GM18517 (cell line): Measurements from ENCODE around the gene DUSP16.
A peak's percentile ranks its signal among the peaks of the same experiment; 100 is the strongest.
"Not testable (repeated sequence)": the region's sequence is repeated elsewhere in the genome, so short reads cannot be mapped to it uniquely, and the experiment has no call there.

Source experiments
- ATAC-seq: cut with Tn5 transposase; IDR thresholded peaks from one replicate; pipeline ENCODE4 v1.9.1; 2021; ENCODE audit warnings: mild to moderate bottlenecking, moderate library complexity; ENCODE audit not compliant: unreplicated experiment

The DUSP16 gene

DNA sequence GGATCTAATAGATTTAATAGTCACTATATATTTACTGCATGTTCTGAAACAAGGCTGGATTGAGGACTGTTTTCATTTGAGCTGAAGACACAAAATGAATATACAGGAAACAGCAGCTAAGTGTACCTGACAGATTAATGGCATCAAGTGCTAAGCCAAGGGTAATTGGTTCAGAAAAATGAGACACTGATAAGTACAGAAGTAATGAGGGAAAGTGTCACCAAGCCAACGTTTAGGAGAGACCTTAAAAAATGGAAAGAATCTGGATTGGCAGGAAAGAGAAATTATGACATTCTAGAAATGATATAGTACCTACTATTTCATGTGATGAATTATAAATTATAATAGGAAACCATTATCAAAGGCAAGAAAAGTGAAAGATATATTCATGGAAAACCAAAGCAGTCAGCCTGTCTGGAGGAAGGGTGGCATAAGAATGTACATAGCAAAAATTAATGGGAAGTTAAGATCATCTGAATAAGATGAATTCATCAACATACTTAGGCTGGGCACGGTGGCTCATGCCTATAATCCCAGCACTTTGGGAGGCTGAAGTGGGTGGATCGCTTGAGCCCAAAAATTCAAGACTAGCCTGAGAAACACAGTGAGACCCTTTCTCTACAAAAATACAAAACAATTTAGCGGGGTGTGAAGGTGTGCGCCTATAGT lies 21.0 kb upstream of the DUSP16 start:
- no peak for ATAC-seq

DNA sequence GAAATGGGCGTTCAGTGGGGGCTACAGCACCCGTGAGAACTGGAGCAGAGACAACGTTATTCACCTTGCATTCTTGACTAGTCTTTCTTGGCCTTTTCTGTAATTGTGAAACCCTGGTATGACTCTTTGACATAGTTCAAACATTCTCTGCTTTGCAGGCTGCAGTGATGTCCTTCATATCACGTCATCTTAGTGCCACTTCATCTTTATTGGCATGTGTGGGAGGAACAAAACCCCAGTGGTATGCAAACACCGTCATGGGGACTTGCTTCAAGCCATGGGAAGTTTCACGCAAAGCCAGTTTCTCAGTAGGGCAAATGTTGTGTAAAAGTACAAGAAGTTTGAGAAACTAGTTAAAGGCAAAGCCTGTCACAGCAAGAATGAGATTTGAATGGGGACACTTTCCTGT lies 20.2 kb upstream of the DUSP16 start:
- ATAC-seq = peak; percentile 95

- peak; percentile 28 for ATAC-seq
These were observed 19.7 kb upstream of the DUSP16 start for GRCh38 chr12:12582193-12582881.

- ATAC-seq = not testable (repeated sequence)
These were observed 18.1 kb upstream of the DUSP16 start for GRCh38 chr12:12580716-12581115.

DNA sequence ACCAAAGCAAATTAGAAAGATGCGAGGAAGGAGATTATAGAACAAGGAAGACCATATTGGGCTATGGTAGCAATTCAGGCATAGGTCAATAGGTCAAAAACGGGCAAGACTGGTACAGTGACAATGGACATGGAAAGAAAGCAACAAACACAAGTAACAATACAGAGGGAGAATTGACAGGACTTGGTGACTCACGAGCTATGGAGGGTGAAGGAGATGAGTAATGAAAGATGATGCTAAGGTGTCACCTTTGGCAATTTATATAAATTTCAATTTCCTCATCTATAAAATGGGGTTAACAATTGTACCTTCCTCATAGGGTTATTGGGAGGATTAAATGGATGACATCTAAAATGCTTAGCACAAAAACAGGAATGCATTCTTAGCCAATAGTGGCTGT lies 15.1 kb upstream of the DUSP16 start:
- no peak for ATAC-seq

GRCh38 chr12:12572659-12573058 lies 10.0 kb upstream of the DUSP16 start:
- no peak for ATAC-seq

DNA sequence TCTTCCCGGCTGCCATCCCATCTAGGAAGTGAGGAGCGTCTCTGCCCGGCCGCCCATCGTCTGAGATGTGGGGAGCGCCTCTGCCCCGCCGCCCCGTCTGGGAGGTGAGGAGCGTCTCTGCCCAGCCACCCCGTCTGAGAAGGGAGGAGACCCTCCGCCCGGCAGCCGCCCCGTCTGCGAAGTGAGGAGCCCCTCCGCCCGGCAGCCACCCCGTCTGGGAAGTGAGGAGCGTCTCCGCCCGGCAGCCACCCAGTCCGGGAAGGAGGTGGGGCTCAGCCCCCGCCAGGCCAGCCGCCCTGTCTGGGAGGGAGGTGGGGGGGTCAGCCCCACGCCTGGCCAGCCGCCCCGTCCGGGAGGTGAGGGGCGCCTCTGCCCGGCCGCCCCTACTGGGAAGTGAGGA lies 3.3 kb upstream of the DUSP16 start:
- ATAC-seq = not testable (repeated sequence)

DNA sequence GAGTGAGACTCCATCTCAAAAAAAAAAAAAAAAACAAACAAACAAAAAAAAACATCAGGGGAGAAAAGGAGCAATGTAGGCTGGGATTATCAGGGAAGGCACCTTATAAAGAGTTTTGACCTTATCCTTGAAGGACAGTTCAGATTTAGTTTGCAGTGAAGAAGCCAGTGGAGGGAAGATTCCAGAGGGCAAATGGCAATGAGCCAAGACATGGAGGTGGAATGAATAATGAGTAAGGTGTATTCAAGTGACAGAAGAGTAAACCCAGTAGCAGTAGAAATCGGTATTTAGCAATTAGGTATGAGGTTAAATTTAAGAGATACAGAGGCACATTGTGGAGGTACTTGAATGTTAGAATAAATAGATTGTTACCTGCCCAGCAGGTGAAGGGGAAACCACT lies 2.2 kb upstream of the DUSP16 start:
- no peak for ATAC-seq

- no peak for ATAC-seq
These were observed 746 bp upstream of the DUSP16 start for GRCh38 chr12:12563290-12563928.

DNA sequence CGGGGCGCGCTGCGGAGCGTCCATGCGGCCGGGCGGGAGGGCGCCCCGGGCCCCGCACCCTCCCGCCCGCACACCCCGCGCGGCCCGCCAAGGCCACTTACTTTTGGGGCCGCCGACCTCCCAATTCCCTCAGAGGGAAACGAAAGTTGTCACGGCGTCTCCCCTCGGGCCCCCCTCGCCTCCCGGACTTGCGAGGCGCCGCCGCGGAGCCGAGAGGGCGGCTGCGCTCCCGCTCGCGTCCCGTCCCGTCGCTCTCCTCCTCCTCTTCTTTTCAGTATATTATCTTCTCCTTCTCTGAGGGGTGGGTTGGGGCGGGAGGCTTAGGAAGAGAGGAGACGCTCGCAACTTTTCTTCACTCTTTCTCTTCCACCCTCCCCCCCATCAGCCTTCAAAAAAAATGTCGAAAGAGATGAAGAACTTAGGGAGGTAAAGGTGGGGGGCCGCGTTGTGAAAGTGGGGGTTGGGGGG lies 613 bp downstream of the DUSP16 start:
- no peak for ATAC-seq

DNA sequence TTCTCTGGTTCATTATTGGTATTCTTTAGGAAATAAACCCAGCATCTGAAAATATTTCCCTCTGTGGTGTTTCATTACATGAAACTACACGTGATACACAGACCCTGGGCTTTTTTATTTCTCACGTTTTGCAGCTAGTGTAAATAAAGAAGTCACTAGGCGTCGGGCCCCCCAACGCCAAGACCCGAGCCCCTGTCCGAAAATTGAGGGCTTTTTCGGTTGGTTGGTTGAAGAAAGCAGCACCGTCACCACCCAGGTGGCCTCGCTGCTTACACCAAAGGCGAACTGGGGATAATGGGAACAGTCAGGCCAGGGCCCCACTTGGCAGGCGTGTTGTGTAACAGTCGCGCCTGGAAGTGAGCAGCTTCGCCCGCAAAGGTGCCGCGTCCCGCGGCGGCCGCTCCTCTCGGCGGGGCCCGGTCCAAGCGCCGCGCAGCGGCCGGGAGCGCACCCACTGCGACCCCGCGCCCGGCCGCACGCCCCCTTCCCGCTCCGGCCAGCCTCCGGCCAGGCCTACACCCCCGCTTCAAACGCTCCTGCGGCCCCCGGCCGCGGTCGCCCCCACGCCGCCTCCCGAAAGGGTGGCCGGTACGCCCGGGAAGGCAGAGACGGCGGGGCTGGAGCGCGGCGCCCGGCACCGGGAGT lies 1.2 kb downstream of the DUSP16 start:
- no peak for ATAC-seq

GRCh38 chr12:12560587-12561370 lies 1.9 kb downstream of the DUSP16 start:
- ATAC-seq = no peak

DNA sequence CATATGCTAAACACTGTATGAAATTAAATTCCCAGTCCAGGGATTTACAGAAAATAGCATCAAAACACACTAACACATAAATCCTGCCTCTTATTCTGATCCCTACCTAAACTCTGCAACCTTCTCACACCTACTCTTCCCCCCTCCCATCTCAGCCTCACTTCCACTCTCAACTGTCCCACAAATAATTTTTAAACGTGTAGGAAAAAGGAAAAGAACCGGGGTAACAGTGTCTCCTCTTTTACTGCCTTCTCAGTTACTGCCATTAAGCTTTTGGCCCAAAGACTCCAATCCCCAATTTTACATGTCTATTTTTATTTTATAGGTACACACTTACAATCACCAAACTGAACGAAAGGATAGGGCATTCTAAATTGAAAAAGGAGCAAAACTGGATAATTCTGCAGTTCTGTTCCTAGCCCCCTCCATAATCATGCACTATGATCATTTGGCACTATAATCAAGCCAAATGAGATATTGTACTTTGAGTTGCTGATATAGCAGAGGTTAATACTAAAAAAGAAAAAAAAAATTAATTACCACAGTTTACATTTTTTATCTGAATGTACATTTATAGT lies 2.9 kb downstream of the DUSP16 start:
- ATAC-seq = no peak

DNA sequence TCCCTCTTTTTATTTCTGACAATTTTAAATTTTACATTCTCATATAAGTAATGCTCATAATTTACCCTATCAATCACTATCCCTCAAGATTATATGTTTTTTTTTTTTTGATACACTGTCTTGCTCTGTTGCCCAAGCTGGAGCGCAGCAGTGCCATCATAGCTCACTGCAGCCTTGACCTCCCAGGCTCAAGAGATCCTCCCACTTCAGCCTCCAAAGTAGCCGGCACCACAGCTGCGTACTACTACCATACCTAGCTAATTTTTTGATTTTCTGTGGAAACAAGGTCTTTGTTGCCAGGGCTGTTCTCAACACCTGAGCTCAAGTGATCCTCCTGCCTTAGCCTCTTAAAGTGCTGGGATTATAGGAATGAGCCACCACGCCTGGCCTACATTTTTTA lies 4.4 kb downstream of the DUSP16 start:
- no peak for ATAC-seq

GRCh38 chr12:12557733-12558132 lies 4.9 kb downstream of the DUSP16 start:
- no peak for ATAC-seq

GRCh38 chr12:12555656-12556055 lies 7.0 kb downstream of the DUSP16 start:
- ATAC-seq = no peak

DNA sequence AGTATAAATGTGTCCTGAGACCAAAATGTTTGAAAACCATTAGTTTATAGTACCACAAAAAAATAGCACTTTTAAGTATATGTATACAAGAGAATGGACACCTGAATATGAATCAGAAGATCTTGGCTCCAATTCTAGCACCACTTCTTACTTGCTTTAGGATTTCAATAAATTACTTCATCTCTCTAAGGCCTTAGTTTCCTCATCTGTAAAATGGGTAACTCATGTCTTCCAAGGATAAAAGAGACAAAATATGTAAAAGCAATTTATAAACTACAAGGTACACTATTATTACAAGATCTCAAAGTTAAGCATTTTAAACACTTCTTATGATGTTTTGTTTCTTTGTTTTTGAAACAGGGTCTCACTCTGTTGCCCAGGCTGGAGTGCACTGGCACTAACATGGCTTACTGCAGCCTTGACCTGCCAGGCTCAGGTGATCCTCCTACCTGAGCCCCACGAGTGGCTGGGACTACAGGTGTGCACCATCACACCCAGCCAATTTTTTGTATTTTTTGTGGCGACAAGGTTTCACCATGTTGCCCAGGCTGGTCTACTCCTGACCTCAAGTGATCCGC lies 9.4 kb downstream of the DUSP16 start:
- ATAC-seq = no peak

DNA sequence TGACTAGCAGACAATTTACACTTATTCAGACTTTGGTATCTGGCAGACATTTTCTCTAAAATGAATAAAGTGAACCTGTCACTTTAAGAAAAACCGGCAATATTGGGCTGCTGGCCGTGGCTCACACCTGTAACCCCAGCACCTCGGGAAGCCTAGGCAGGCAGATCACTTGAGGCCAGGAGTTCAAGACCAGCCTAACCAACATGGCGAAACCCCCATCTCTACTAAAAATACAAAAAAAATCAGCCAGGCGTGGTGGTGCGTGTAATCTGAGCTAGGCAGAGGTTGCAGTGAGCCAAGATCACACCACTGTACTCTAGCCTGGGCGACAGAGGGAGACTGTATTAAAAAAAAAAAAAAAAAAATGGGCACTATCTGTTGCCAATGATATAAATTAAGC lies 11.5 kb downstream of the DUSP16 start:
- ATAC-seq = no peak

GRCh38 chr12:12550277-12550676 lies 12.4 kb downstream of the DUSP16 start:
- no peak for ATAC-seq

GRCh38 chr12:12549426-12549825 lies 13.2 kb downstream of the DUSP16 start:
- no peak for ATAC-seq
